IMR-90 (cell line): ENCODE results near the gene BCL2L15. TPM values are rescaled to one million over a fixed set of nuclear protein-coding genes. Genes with fewer than 3 reads are reported as not detected.

ENCODE experiments used
- ATAC-seq: fragments of 200-7000 bp; cut with Tn5 transposase; 2 replicates; pipeline ENCODE4 v1.9.1; 2020; ENCODE audit warnings: low read depth, mild to moderate bottlenecking, moderate library complexity
- BruUV-seq: library from RNA; stranded (reverse); fragments of 400-500 nt; replicated peaks from 2 replicates; lab custom pipeline; 2021; lab: Mats Ljungman, UMichigan
- CTCF ChIA-PET: fragments of 300-600 bp; formaldehyde crosslinking; extraction: SDS; loops from one replicate; lab custom pipeline; 2021; ENCODE audit warnings: antibody characterized with exemption; lab: Yijun Ruan, JAX
- POLR2A ChIA-PET: fragments of 300-600 bp; sonication (Branson Sonifier 250); formaldehyde crosslinking; loops from one replicate; lab custom pipeline; 2022; ENCODE audit warnings: antibody characterized with exemption; ENCODE audit not compliant: unreplicated experiment; lab: Charles Lee
- DNase-seq: peaks from one replicate; pipeline ENCODE4 v3.0.0; 2013
- H2AFZ ChIP-seq: replicated peaks from 2 replicates; pipeline ENCODE3; 2013; ENCODE audit warnings: low read length, mild to moderate bottlenecking; ENCODE audit not compliant: poor library complexity
- H2AK5ac ChIP-seq: 2 replicates; pipeline ENCODE4 v1.6.1; 2013; ENCODE audit warnings: low read depth, low read length, inconsistent platforms
- H2AK9ac ChIP-seq: replicated peaks from 2 replicates; pipeline ENCODE3; 2013; ENCODE audit warnings: mild to moderate bottlenecking, low read depth, low read length, moderate library complexity; ENCODE audit not compliant: poor library complexity
- H2BK120ac ChIP-seq: 2 replicates; pipeline ENCODE4 v1.6.1; 2013; ENCODE audit warnings: low read depth, low read length, inconsistent platforms
- H2BK15ac ChIP-seq: 3 replicates; pipeline ENCODE4 v1.6.1; 2013; ENCODE audit warnings: low read depth, low read length, inconsistent platforms
- H2BK20ac ChIP-seq: 2 replicates; pipeline ENCODE4 v1.6.1; 2013; ENCODE audit warnings: low read depth, mild to moderate bottlenecking, inconsistent platforms, low read length, moderate library complexity
- H2BK5ac ChIP-seq: 2 replicates; pipeline ENCODE4 v1.6.1; 2013; ENCODE audit warnings: mild to moderate bottlenecking, low read depth, low read length, inconsistent platforms; ENCODE audit not compliant: poor library complexity, severe bottlenecking
- H3K14ac ChIP-seq: replicated peaks from 2 replicates; pipeline ENCODE4 v1.6.1; 2013; ENCODE audit warnings: low read depth, low read length, inconsistent platforms
- H3K18ac ChIP-seq: 2 replicates; pipeline ENCODE4 v1.6.1; 2013; ENCODE audit warnings: low read depth, low read length, control low read depth
- H3K23ac ChIP-seq: 2 replicates; pipeline ENCODE4 v1.6.1; 2013; ENCODE audit warnings: low read depth, low read length, inconsistent platforms
- H3K27ac ChIP-seq: 2 replicates; pipeline ENCODE4 v1.5.1; 2013; ENCODE audit warnings: mild to moderate bottlenecking, control low read depth, low read length; ENCODE audit not compliant: insufficient read depth
- H3K27me3 ChIP-seq: 2 replicates; pipeline ENCODE4 v1.6.1; 2013; ENCODE audit warnings: low read length; ENCODE audit not compliant: control insufficient read depth, insufficient read depth
- H3K36me3 ChIP-seq: 2 replicates; pipeline ENCODE4 v1.6.1; 2013; ENCODE audit warnings: low read length, mixed read lengths; ENCODE audit not compliant: control insufficient read depth, insufficient read depth
- H3K4ac ChIP-seq: 2 replicates; pipeline ENCODE4 v1.6.1; 2013; ENCODE audit warnings: low read depth, low read length, inconsistent platforms
- H3K4me1 ChIP-seq: 2 replicates; pipeline ENCODE4 v1.6.1; 2013; ENCODE audit warnings: low read length, mixed read lengths; ENCODE audit not compliant: control insufficient read depth, insufficient read depth
- H3K4me2 ChIP-seq: 2 replicates; pipeline ENCODE4 v1.6.1; 2013; ENCODE audit warnings: low read depth, mild to moderate bottlenecking, control low read depth, low read length, moderate library complexity
- H3K4me3 ChIP-seq: 2 replicates; pipeline ENCODE4 v1.5.1; 2013; ENCODE audit warnings: low read depth, mild to moderate bottlenecking, control low read depth, low read length, moderate library complexity; ENCODE audit not compliant: insufficient read depth
- H3K56ac ChIP-seq: 2 replicates; pipeline ENCODE4 v1.6.1; 2013; ENCODE audit warnings: low read length, inconsistent platforms; ENCODE audit not compliant: insufficient read depth; ENCODE audit errors: extremely low read depth
- H3K79me1 ChIP-seq, 2 experiments: 2 replicates each; pipeline ENCODE4 v1.6.1; 2013; ENCODE audit warnings: low read length in 2 of 2, inconsistent platforms in 1 of 2, low read depth in 1 of 2
- H3K9ac ChIP-seq: 2 replicates; pipeline ENCODE4 v1.6.1; 2013; ENCODE audit warnings: low read depth, low read length, control low read depth
- H3K9me1 ChIP-seq: 2 replicates; pipeline ENCODE4 v1.6.1; 2013; ENCODE audit warnings: low read length, inconsistent platforms; ENCODE audit not compliant: insufficient read depth
- H3K9me3 ChIP-seq: 2 replicates; pipeline ENCODE4 v1.6.1; 2013; ENCODE audit warnings: low read length; ENCODE audit not compliant: control insufficient read depth, insufficient read depth
- H4K20me1 ChIP-seq: 2 replicates; pipeline ENCODE4 v1.6.1; 2013; ENCODE audit warnings: low read length, inconsistent platforms; ENCODE audit not compliant: insufficient read depth
- H4K5ac ChIP-seq: 2 replicates; pipeline ENCODE4 v1.6.1; 2013; ENCODE audit warnings: mild to moderate bottlenecking, low read depth, low read length, control low read depth
- H4K8ac ChIP-seq, 2 experiments: 2 replicates each; pipeline ENCODE4 v1.6.1; 2013; ENCODE audit warnings: low read depth in 2 of 2, low read length in 2 of 2, control low read depth in 1 of 2, inconsistent platforms in 1 of 2
- H4K91ac ChIP-seq: 2 replicates; pipeline ENCODE4 v1.6.1; 2013; ENCODE audit warnings: low read depth, low read length, inconsistent platforms; ENCODE audit not compliant: insufficient read depth
- CEBPB ChIP-seq: IDR thresholded peaks from 2 replicates; pipeline ENCODE4 v1.6.1; 2012; ENCODE audit warnings: low read depth, low read length, improper control_type of control experiment
- CHD1 ChIP-seq: IDR thresholded peaks from 2 replicates; pipeline ENCODE4 v1.6.1; 2012; ENCODE audit warnings: low read depth, low read length, improper control_type of control experiment
- MAFK ChIP-seq: IDR thresholded peaks from 2 replicates; pipeline ENCODE4 v1.6.1; 2012; ENCODE audit warnings: low read depth, low read length, improper control_type of control experiment
- MAZ ChIP-seq: IDR thresholded peaks from 2 replicates; pipeline ENCODE4 v1.6.1; 2012; ENCODE audit warnings: low read depth, mild to moderate bottlenecking, low read length, improper control_type of control experiment, moderate library complexity, borderline replicate concordance
- RCOR1 ChIP-seq: IDR thresholded peaks from 2 replicates; pipeline ENCODE4 v1.6.1; 2012; ENCODE audit warnings: mild to moderate bottlenecking, low read length, improper control_type of control experiment; ENCODE audit not compliant: insufficient replicate concordance
- WGBS, 2 experiments: methylation state at CpG; one replicate each; pipeline versions ENCODE4 v1.1.5 to v1.1.7; 2013; ENCODE audit warnings: missing lambda C conversion rate in 2 of 2; ENCODE audit not compliant: insufficient read length in 1 of 2; ENCODE audit errors: extremely low coverage in 2 of 2; 5-methylcytosine and 5-hydroxymethylcytosine counted together
- dilution Hi-C: fragments of 300-500 bp; cut with HindIII; formaldehyde crosslinking; loops from one replicate; pipeline ENCODE4 v1.14.3; 2018; ENCODE audit warnings: low sequenced_read_pairs; ENCODE audit not compliant: unreplicated experiment
- in situ Hi-C: fragments of 300-500 bp; cut with MboI; formaldehyde crosslinking; loops from 3 replicates; pipeline ENCODE4 v1.14.3; 2019; ENCODE audit warnings: low sequenced_read_pairs, inconsistent platforms, mixed read lengths
- intact Hi-C: fragments of 100-400 bp; cut with micrococcal nuclease; formaldehyde crosslinking; loops from 2 replicates; pipeline ENCODE4 v1.10.0; 2022
- polyA plus RNA-seq, 3 experiments: library from polyadenylated mRNA; depleted of rRNA; stranded (reverse); fragments of >200 nt; gene quantifications; 2 replicates each; pipeline ENCODE4 v1.2.3, GENCODE V29; 2012; ENCODE audit warnings: low replicate concordance in 1 of 3
- total RNA-seq: library from RNA; depleted of rRNA; stranded (reverse); fragments of >200 nt; gene quantifications from 2 replicates; pipeline ENCODE4 v1.2.3, GENCODE V29; 2012

BCL2L15 gene
- total and polyA plus RNA-seq, 2 of the 4 experiments (the other 2 are of a cell fraction) = under 0.01 to 0.15 TPM

GRCh38 chr1:113904674-113905434, 17.5 kb upstream of the BCL2L15 start, which contains the start of the genes AP4B1 and DCLRE1B (continued):
- TF ChIP-seq CHD1 (0 out of 2 replicates have a peak, but pooled peaks have one; percentile 24), MAFK (no peak)

GRCh38 chr1:113904293-113904673, 16.9 kb upstream of the BCL2L15 start:
- dilution Hi-C loops (no loop called here), intact Hi-C loops (loop anchor here (1.0 to 10.0 kb wide), 3 partner anchors 92 to 509 kb away; partner anchors contain the start of genes MAGI3, PHTF1 and RSBN1), in situ Hi-C loops (loop anchor here (5.0 to 25.0 kb wide), 2 partner anchors 67 to 767 kb away; no protein-coding TSS in a partner anchor)
- peak overlapping the region; percentile 2; the same call in 1 of the 2 replicates for H2BK20ac ChIP-seq
- CTCF ChIA-PET = no interaction called here
- peak overlapping the region; percentile 88 for H3K4me2 ChIP-seq
- peak overlapping the region; percentile 87 for H3K23ac ChIP-seq
- H2BK120ac ChIP-seq = peak overlapping the region; percentile 43
- H4K5ac ChIP-seq = peak overlapping the region; percentile 79
- H3K4ac ChIP-seq = peak overlapping the region; percentile 71
- H4K91ac ChIP-seq = peak overlapping the region; percentile 59
- H3K36me3 ChIP-seq = peaks cover 9% of the 10 kb centered on the region
- peak overlapping the region; percentile 82 for H2AK9ac ChIP-seq
- H2BK5ac ChIP-seq = peak overlapping the region; percentile 63
- peaks cover 29 to 50% of the 10 kb centered on the region in 2 experiments for H3K79me1 ChIP-seq
- peak overlapping the region; percentile 86 for H3K9ac ChIP-seq
- H3K14ac ChIP-seq = peak overlapping the region; percentile 75
- H4K8ac ChIP-seq = peak overlapping the region; percentile 68 to 81
- H2AFZ ChIP-seq = peak overlapping the region; percentile 91
- no peak for TF ChIP-seq RCOR1
- peak; percentile 24; the same call in 1 of the 2 replicates for TF ChIP-seq CEBPB
- no peak for TF ChIP-seq MAZ
- H3K27ac ChIP-seq = peak overlapping the region; percentile 83
- H3K9me3 ChIP-seq = no peaks in the 10 kb centered on the region
- no CpG with 5 or more reads among the region's 11 CpGs for WGBS, 2 experiments
- H4K20me1 ChIP-seq = no peaks in the 10 kb centered on the region
- no peaks in the 10 kb centered on the region for H3K4me1 ChIP-seq
- peak overlapping the region; percentile 85 for H3K56ac ChIP-seq
- H2AK5ac ChIP-seq = peak overlapping the region; percentile 53
- ATAC-seq (no peak), DNase-seq (no peak)
- peaks cover 3% of the 10 kb centered on the region for H3K9me1 ChIP-seq
- POLR2A ChIA-PET = interaction anchor here (0.6 to 2.3 kb wide), 3 partner anchors 9 to 161 kb away, joined by 4 to 9 read pairs (median 6); partner anchors contain the start of gene HIPK1
- TSS peak; percentile 64 for BruUV-seq
- no peaks in the 10 kb centered on the region for H3K27me3 ChIP-seq
- peak overlapping the region; percentile 45; the same call in 2 of the 3 replicates for H2BK15ac ChIP-seq
- peak overlapping the region; percentile 58 for H3K4me3 ChIP-seq
- H3K18ac ChIP-seq = peak overlapping the region; percentile 71
